ENCODE measurements around the gene MS4A15.

The MS4A15 gene

DNA sequence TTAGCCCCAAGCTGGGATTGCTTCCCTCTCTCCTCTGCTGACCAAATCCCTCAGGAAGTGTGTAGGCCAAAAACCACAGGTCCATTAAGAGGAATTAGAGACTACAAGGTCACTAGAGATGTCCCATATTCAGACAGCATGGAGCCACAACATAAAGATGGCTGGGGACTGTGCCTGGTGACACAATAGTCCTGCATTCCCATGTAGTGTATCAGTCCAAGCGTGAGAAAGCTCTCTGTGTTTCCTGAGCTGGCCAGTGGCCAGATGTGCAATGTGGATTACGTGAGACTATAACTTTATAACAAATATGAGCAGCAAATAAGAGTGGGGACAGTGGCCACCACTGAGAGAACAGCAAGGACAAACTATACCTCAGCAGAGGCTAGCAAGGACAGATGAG, 20.9 kb downstream of the MS4A15 start:
- TF ChIP-seq, protein P1, sequence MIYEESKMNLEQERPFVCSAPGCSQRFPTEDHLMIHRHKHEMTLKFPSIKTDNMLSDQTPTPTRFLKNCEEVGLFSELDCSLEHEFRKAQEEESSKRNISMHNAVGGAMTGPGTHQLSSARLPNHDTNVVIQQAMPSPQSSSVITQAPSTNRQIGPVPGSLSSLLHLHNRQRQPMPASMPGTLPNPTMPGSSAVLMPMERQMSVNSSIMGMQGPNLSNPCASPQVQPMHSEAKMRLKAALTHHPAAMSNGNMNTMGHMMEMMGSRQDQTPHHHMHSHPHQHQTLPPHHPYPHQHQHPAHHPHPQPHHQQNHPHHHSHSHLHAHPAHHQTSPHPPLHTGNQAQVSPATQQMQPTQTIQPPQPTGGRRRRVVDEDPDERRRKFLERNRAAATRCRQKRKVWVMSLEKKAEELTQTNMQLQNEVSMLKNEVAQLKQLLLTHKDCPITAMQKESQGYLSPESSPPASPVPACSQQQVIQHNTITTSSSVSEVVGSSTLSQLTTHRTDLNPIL (CRISPR knock-in tag; IDR thresholded peaks at IDR 0.05; ENCODE audit: low read depth) = no peak
- TF ChIP-seq, protein P2, sequence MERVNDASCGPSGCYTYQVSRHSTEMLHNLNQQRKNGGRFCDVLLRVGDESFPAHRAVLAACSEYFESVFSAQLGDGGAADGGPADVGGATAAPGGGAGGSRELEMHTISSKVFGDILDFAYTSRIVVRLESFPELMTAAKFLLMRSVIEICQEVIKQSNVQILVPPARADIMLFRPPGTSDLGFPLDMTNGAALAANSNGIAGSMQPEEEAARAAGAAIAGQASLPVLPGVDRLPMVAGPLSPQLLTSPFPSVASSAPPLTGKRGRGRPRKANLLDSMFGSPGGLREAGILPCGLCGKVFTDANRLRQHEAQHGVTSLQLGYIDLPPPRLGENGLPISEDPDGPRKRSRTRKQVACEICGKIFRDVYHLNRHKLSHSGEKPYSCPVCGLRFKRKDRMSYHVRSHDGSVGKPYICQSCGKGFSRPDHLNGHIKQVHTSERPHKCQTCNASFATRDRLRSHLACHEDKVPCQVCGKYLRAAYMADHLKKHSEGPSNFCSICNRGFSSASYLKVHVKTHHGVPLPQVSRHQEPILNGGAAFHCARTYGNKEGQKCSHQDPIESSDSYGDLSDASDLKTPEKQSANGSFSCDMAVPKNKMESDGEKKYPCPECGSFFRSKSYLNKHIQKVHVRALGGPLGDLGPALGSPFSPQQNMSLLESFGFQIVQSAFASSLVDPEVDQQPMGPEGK (CRISPR knock-in tag; IDR thresholded peaks at IDR 0.05; ENCODE audit: borderline replicate concordance) = no peak
- TF ChIP-seq ARNTL (CRISPR knock-in tag; IDR thresholded peaks at IDR 0.05; ENCODE audit: borderline replicate concordance, low read depth) (no peak), TOX (CRISPR knock-in tag; IDR thresholded peaks at IDR 0.05; ENCODE audit: borderline replicate concordance) (no peak), OSR1 (CRISPR knock-in tag; IDR thresholded peaks at IDR 0.05) (no peak), TCF4 (CRISPR knock-in tag; IDR thresholded peaks at IDR 0.05; ENCODE audit: borderline replicate concordance) (no peak), CSDC2 (CRISPR knock-in tag; IDR thresholded peaks at IDR 0.05) (no peak), ZNF70 (CRISPR knock-in tag; IDR thresholded peaks at IDR 0.05) (no peak), ZFP3 (CRISPR knock-in tag; IDR thresholded peaks at IDR 0.05) (no peak), PPARA (CRISPR knock-in tag; IDR thresholded peaks at IDR 0.05; ENCODE audit: borderline replicate concordance) (no peak), ZNF8 (CRISPR knock-in tag; IDR thresholded peaks at IDR 0.05) (no peak), ISL1 (CRISPR knock-in tag; IDR thresholded peaks at IDR 0.05) (no peak), POU6F1 (CRISPR knock-in tag; IDR thresholded peaks at IDR 0.05; ENCODE audit: borderline replicate concordance, low read depth) (no peak), ZNF565 (CRISPR knock-in tag; conservative IDR thresholded peaks at IDR 0.05; ENCODE audit: low read depth) (no peak)
- TF ChIP-seq, protein P3, sequence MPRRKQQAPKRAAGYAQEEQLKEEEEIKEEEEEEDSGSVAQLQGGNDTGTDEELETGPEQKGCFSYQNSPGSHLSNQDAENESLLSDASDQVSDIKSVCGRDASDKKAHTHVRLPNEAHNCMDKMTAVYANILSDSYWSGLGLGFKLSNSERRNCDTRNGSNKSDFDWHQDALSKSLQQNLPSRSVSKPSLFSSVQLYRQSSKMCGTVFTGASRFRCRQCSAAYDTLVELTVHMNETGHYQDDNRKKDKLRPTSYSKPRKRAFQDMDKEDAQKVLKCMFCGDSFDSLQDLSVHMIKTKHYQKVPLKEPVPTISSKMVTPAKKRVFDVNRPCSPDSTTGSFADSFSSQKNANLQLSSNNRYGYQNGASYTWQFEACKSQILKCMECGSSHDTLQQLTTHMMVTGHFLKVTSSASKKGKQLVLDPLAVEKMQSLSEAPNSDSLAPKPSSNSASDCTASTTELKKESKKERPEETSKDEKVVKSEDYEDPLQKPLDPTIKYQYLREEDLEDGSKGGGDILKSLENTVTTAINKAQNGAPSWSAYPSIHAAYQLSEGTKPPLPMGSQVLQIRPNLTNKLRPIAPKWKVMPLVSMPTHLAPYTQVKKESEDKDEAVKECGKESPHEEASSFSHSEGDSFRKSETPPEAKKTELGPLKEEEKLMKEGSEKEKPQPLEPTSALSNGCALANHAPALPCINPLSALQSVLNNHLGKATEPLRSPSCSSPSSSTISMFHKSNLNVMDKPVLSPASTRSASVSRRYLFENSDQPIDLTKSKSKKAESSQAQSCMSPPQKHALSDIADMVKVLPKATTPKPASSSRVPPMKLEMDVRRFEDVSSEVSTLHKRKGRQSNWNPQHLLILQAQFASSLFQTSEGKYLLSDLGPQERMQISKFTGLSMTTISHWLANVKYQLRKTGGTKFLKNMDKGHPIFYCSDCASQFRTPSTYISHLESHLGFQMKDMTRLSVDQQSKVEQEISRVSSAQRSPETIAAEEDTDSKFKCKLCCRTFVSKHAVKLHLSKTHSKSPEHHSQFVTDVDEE (CRISPR knock-in tag; IDR thresholded peaks at IDR 0.05) = no peak
- TF ChIP-seq, protein P4, sequence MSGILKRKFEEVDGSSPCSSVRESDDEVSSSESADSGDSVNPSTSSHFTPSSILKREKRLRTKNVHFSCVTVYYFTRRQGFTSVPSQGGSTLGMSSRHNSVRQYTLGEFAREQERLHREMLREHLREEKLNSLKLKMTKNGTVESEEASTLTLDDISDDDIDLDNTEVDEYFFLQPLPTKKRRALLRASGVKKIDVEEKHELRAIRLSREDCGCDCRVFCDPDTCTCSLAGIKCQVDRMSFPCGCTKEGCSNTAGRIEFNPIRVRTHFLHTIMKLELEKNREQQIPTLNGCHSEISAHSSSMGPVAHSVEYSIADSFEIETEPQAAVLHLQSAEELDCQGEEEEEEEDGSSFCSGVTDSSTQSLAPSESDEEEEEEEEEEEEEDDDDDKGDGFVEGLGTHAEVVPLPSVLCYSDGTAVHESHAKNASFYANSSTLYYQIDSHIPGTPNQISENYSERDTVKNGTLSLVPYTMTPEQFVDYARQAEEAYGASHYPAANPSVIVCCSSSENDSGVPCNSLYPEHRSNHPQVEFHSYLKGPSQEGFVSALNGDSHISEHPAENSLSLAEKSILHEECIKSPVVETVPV (CRISPR knock-in tag; IDR thresholded peaks at IDR 0.05) = no peak
- ATAC-seq = no peak

DNA sequence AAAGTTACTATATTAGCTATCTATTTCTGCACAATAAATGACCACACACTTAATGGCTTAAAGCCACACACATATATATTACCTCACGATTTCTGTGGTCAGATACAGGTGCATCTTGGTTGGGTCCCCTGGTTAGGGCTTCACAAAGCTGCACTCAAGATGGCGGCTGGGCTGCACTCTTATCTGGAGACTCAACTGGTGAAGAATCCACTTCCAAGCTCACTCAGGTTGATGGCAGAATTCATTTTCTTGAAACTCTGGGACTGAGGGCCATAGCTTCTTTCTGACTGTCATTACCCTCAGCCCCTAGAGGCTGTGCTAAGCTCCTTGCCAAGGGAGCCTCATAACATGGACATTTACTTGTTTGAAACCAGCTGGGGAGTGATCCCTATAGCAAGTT, 23.4 kb downstream of the MS4A15 start:
- ATAC-seq = no peak
- TF ChIP-seq CSDC2 (CRISPR knock-in tag; IDR thresholded peaks at IDR 0.05) (no peak), ZNF70 (CRISPR knock-in tag; IDR thresholded peaks at IDR 0.05) (no peak), ZNF565 (CRISPR knock-in tag; conservative IDR thresholded peaks at IDR 0.05; ENCODE audit: low read depth) (no peak), ZNF8 (CRISPR knock-in tag; IDR thresholded peaks at IDR 0.05) (no peak), BACH2 (CRISPR knock-in tag; IDR thresholded peaks at IDR 0.05; ENCODE audit: borderline replicate concordance) (no peak), ARNTL (CRISPR knock-in tag; IDR thresholded peaks at IDR 0.05; ENCODE audit: borderline replicate concordance, low read depth) (no peak), TOX (CRISPR knock-in tag; IDR thresholded peaks at IDR 0.05; ENCODE audit: borderline replicate concordance) (no peak), SNAI2 (CRISPR knock-in tag; IDR thresholded peaks at IDR 0.05) (no peak), ISL1 (CRISPR knock-in tag; IDR thresholded peaks at IDR 0.05) (no peak), RARB (CRISPR knock-in tag; IDR thresholded peaks at IDR 0.05) (no peak), PPARA (CRISPR knock-in tag; IDR thresholded peaks at IDR 0.05; ENCODE audit: borderline replicate concordance) (no peak)
- TF ChIP-seq, protein P4 (CRISPR knock-in tag; IDR thresholded peaks at IDR 0.05) = no peak
